ENCODE measurements around the gene ASTN2. TPM values are rescaled to one million over a fixed set of nuclear protein-coding genes. Genes with fewer than 3 reads are reported as not detected.

Gene ASTN2
- total and polyA plus RNA-seq, 10 donors: 0.87 to 6.1 (median 3.7) TPM

DNA sequence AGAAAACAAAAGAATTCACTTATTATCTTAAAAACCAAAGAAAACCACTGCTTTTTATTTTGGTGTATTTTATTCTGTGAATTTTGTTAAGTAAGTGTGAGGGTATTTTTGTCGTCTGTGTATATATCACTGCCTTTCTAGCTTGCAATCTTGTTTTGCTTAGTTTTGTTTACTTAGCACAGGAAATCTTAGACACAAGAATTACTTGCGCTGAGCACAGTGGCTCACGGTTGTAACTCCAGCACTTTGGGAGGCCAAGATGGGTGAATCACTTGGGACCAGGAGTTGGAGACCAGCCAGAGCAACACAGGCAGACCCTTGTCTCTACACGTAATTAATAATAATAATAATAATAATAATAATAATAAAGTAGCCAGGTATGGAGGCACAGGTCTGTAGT lies 1030.9 kb downstream of the ASTN2 start:
- intact Hi-C loops (cut with DNase I; ENCODE audit: low total_unique reads): no loop called here
- no peak overlapping the region for H3K4me3 ChIP-seq
- H3K36me3 ChIP-seq: no peaks in the 10 kb centered on the region
- no peaks in the 10 kb centered on the region for H3K4me1 ChIP-seq
- no peak for DNase-seq
- WGBS, 5 donors: 80 to 88% (median 83%) methylated on average over 4 of the region's 4 CpGs
- H3K9me3 ChIP-seq: no peaks in the 10 kb centered on the region
- H3K27me3 ChIP-seq (replicated peaks in 1 of 7): no peaks in the 10 kb centered on the region
- TF ChIP-seq POLR2AphosphoS5 (IDR thresholded peaks at IDR 0.05): no peak
- TF ChIP-seq POLR2A (IDR thresholded peaks at IDR 0.05): no peak
- TF ChIP-seq, protein P1, sequence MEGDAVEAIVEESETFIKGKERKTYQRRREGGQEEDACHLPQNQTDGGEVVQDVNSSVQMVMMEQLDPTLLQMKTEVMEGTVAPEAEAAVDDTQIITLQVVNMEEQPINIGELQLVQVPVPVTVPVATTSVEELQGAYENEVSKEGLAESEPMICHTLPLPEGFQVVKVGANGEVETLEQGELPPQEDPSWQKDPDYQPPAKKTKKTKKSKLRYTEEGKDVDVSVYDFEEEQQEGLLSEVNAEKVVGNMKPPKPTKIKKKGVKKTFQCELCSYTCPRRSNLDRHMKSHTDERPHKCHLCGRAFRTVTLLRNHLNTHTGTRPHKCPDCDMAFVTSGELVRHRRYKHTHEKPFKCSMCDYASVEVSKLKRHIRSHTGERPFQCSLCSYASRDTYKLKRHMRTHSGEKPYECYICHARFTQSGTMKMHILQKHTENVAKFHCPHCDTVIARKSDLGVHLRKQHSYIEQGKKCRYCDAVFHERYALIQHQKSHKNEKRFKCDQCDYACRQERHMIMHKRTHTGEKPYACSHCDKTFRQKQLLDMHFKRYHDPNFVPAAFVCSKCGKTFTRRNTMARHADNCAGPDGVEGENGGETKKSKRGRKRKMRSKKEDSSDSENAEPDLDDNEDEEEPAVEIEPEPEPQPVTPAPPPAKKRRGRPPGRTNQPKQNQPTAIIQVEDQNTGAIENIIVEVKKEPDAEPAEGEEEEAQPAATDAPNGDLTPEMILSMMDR (IDR thresholded peaks at IDR 0.05 in 8 of 11, conservative IDR thresholded peaks at IDR 0.05 in 3 of 11): no peak
- no peak overlapping the region for H3K27ac ChIP-seq

DNA sequence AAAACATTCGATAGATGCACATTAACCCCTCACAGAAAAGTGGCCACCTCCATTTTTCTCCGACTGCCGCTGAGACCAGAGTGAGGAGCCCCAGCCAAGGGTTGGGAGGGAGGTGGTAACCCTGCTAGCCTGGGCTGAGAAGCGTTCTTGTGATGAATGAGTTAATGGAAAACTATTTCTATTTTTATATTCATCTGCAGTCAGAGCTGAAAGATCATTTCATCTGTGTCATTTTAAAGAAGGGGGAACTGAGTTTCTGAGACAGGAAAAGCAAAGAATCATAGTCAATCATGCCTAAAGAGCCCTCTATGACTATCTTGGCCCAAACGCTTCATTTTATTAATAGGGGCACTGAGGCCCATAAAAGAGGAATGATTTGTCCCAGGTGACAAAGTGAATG lies 1031.7 kb downstream of the ASTN2 start:
- Histone ChIP-seq H3K27me3 (replicated peaks in 1 of 7) (no peaks in the 10 kb centered on the region), H3K27ac (no peak overlapping the region), H3K36me3 (no peaks in the 10 kb centered on the region), H3K4me1 (no peaks in the 10 kb centered on the region), H3K4me3 (no peak overlapping the region), H3K9me3 (no peaks in the 10 kb centered on the region)
- WGBS, 5 donors: 65 to 86% (median 70%) methylated on average over 5 of the region's 5 CpGs
- DNase-seq: no peak
- intact Hi-C loops (cut with DNase I; ENCODE audit: low total_unique reads): no loop called here
- TF ChIP-seq, protein P1 (IDR thresholded peaks at IDR 0.05 in 8 of 11, conservative IDR thresholded peaks at IDR 0.05 in 3 of 11): no peak
- no peak for TF ChIP-seq POLR2A (IDR thresholded peaks at IDR 0.05)
- no peak for TF ChIP-seq POLR2AphosphoS5 (IDR thresholded peaks at IDR 0.05)

DNA sequence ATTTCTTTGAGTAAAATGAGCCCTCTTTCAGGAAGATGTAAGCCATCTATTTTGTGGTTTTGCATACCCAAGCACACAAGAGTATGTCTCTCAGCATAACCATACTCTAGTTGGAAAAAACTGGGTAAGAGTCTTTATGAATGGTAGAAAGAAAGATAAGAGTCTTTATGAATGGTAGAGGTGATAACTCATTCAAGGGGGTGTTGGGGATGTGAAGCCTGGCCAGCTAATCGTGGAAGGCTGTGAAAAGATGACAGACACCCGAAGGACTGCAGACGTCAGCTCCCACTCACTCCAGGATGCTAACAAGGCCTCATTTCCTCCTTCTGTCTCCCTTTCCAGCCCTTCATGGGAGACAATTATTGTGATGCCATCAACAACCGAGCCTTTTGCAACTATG lies 1032.8 kb downstream of the ASTN2 start:
- intact Hi-C loops (cut with DNase I; ENCODE audit: low total_unique reads): no loop called here
- no peaks in the 10 kb centered on the region for H3K9me3 ChIP-seq
- 68 to 79% (median 75%) methylated on average over 4 of the region's 4 CpGs for WGBS, 5 donors
- H3K36me3 ChIP-seq: no peaks in the 10 kb centered on the region
- H3K27me3 ChIP-seq (replicated peaks in 1 of 7): no peaks in the 10 kb centered on the region
- TF ChIP-seq POLR2AphosphoS5 (IDR thresholded peaks at IDR 0.05) (no peak), POLR2A (IDR thresholded peaks at IDR 0.05) (no peak)
- TF ChIP-seq, protein P1 (IDR thresholded peaks at IDR 0.05 in 8 of 11, conservative IDR thresholded peaks at IDR 0.05 in 3 of 11): no peak
- no peak overlapping the region for H3K4me3 ChIP-seq
- no peaks in the 10 kb centered on the region for H3K4me1 ChIP-seq
- no peak overlapping the region for H3K27ac ChIP-seq
- no peak for DNase-seq

DNA sequence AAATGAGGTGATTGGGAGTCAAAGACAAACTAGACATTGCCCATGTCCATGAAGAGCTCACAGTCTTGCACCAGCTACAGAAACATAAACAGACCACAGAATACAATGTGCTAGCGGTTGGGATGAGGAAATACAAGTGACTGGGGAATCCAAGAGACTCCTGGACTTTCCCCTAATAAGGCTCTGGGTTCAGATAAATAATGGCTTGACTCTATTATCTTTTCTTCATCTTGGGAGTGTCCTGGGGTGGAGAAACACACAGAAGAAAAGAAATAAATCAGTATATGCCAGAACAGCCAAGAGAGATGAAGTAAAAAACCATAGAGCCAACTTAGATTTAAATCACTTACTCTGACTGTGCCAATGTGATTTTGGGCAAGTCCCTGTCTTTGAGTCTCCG lies 1033.5 kb downstream of the ASTN2 start:
- no peaks in the 10 kb centered on the region for H3K4me1 ChIP-seq
- H3K9me3 ChIP-seq: no peaks in the 10 kb centered on the region
- H3K27me3 ChIP-seq (replicated peaks in 1 of 7): no peaks in the 10 kb centered on the region
- no peak overlapping the region for H3K27ac ChIP-seq
- no peak for DNase-seq
- intact Hi-C loops (cut with DNase I; ENCODE audit: low total_unique reads): no loop called here
- no peak overlapping the region for H3K4me3 ChIP-seq
- TF ChIP-seq POLR2A (IDR thresholded peaks at IDR 0.05) (no peak), POLR2AphosphoS5 (IDR thresholded peaks at IDR 0.05) (no peak)
- TF ChIP-seq, protein P1 (IDR thresholded peaks at IDR 0.05 in 8 of 11, conservative IDR thresholded peaks at IDR 0.05 in 3 of 11): no peak
- no peaks in the 10 kb centered on the region for H3K36me3 ChIP-seq
- 75 to 90% (median 82%) methylated on average over 2 of the region's 2 CpGs for WGBS, 5 donors

Measured in spleen (tissue), 11 donors.